Measurements from ENCODE around the gene DIP2B.
"Not testable (repeated sequence)": the region's sequence is repeated elsewhere in the genome, so short reads cannot be mapped to it uniquely, and the experiment has no call there.

The DIP2B gene

DNA sequence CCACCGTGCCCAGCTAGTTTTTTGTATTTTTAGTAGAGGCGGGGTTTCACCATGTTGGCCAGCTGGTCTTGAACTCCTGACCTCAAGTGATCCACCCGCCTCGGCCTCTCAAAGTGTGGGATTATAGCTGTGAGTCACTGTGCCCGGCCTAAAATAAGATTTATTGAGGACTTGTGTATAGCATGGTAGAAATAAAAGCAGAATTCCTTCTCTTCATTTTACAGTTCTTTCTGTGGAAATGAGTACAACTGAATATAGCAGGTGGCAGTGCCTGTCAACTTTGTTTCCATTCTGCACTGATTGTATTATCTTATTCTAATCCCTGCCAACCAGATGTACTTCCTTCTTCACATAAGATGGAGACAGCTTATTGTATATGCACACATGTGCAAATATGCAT is 41.0 kb downstream of the DIP2B start:
- DNase-seq (ENCODE audit: low read depth): peak; percentile 35

DNA sequence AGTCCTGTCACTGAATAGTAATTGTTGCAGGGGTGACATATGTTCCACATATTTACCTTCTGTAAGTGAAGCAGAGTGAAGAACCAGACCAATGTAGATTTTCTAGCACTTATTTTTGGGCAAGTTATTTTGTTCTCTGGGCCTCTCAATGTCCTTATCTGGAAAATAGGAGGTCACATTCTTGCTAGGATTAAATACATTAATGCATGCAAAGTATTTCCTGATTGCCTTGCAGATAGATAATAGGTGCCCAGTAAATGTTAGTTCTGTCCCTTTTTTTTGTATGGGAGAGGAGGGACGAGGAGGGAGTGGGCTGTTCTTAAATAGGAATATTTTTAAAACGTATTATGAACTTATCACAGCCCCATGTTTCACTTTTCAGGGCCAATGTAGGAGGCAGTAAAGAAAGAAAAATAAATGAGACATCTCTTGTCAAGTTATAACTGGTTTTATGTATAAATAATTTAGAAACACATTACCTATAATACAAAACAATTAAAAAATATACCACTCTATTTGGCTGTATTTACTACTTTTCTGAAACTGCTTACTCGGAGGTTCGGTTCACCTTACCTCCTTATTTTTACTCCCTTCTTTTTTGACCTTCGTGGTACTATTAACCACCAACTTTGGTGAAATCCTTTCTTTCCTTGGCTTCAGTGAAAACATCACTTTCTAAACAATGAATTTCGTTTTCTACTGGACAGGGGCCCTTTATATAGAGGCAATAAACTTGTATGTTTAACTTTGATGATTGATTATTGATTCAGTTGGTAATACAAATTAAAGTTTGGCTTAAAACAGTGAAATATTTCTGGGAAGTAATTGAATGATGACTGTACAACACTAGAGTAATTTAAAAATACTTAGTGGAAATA is 41.9 kb downstream of the DIP2B start:
- H3K4me3 ChIP-seq (ENCODE audit: low read depth, low read length): no peak overlapping the region
- no peak for DNase-seq (ENCODE audit: low read depth)

More for the DNA sequence above, 41.0 kb downstream of the DIP2B start:
- H3K4me3 ChIP-seq (ENCODE audit: low read depth, low read length): no peak overlapping the region

DNA sequence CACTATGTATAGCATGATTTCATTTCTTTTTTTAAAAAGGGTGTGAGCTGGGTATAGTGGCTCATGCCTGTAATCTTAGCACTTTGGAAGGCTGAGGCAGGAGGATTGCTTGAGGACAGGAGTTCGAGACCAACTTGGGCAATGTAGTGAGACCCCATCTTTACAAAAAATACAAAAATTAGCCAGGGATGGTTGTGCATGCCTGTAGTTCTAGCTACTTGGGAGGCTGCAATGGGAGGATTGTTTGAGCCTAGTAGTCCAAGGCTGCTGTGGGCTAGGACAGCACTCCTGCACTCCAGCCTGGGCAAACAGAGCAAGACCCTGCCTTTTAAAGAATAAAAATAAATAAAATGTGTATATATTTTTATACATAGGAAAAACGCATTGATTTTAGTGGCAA is 43.0 kb downstream of the DIP2B start:
- no peak overlapping the region for H3K4me3 ChIP-seq (ENCODE audit: low read depth, low read length)
- DNase-seq (ENCODE audit: low read depth): no peak

DNA sequence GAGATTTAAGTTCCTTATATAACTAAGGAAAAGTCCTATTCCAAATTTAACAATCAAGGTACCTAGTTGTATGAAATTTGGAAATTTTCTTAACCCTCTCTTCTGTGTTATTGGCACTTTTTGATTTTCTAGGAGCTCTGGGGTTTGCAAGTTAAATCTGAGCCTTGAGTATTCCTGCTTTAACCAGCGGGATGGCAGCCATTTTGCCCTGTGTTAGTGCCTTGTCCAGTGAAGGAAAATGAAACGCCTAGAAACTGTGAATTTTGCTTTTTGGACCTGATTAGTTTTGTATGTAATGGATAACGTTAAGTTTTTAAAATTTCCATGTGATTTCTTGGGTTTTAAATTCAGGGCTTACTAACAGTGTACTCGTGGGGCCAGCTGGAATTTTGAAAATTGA is 45.1 kb downstream of the DIP2B start:
- DNase-seq (ENCODE audit: low read depth): no peak
- no peak overlapping the region for H3K4me3 ChIP-seq (ENCODE audit: low read depth, low read length)

DNA sequence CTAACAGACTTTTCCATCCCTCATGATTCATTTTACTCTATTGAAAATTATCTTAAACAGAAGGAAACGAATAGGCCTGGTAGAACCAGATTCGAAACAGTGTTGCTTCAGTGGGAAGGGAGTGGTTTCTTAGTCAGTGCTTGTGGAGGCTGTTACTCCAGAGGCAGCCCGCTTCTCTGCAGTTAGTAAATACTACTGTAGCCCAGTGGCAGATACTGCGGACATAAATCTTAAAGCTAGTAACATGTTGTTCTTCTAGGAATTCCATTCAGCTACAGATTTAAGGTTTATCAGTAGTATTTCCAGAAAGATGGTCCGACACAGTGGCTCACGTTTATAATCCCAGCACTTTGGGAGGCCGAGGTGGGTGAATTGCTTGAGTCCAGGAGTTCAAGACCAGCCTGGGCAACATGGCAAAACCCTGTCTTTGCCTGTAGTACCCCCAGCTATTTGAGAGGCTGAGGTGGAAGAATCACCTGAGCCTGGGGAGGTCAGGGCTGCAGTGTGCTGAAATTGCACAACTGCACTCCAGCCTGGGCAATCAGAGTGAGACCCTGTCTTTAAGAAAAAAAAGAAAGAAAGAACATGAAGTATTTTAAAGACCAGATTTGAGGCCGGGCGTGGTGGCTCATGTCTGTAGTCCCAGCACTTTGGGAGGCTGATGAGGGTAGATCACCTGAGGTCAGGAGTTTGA is 45.9 kb downstream of the DIP2B start:
- no peak for DNase-seq (ENCODE audit: low read depth)
- H3K4me3 ChIP-seq (ENCODE audit: low read depth, low read length): no peak overlapping the region

GRCh38 chr12:50551866-50552265 is 47.1 kb downstream of the DIP2B start:
- no peak overlapping the region for H3K4me3 ChIP-seq (ENCODE audit: low read depth, low read length)
- no peak for DNase-seq (ENCODE audit: low read depth)

GRCh38 chr12:50554651-50555050 is 49.9 kb downstream of the DIP2B start:
- no peak for DNase-seq (ENCODE audit: low read depth)
- no peak overlapping the region for H3K4me3 ChIP-seq (ENCODE audit: low read depth, low read length)

- no peak overlapping the region for H3K4me3 ChIP-seq (ENCODE audit: low read depth, low read length)
- DNase-seq (ENCODE audit: low read depth): no peak
Measured at GRCh38 chr12:50555471-50555885, 50.7 kb downstream of the DIP2B start.

DNA sequence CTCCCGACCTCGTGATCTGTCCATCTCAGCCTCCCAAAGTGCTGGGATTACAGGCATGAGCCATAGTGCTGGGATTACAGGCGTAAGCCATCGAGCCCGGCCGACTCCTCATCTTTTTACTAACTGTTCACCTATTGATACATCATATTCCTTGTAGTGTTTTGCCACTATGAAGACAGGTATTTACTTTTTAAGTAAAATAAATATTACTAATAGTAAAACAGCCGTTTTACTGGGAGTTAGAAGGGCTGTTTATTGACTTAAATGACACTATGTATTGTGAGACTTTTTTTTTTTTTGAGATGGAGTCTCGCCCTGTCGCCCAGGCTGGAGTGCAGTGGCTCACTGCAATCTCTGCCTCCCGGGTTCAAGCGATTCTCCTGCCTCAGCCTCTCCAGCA is 51.5 kb downstream of the DIP2B start:
- DNase-seq (ENCODE audit: low read depth): no peak
- H3K4me3 ChIP-seq (ENCODE audit: low read depth, low read length): no peak overlapping the region

- H3K4me3 ChIP-seq (ENCODE audit: low read depth, low read length); DNase-seq (ENCODE audit: low read depth): not testable (repeated sequence)
Measured at GRCh38 chr12:50556796-50557195, 52.0 kb downstream of the DIP2B start.

GRCh38 chr12:50557421-50557820 is 52.6 kb downstream of the DIP2B start:
- H3K4me3 ChIP-seq (ENCODE audit: low read depth, low read length): no peak overlapping the region
- DNase-seq (ENCODE audit: low read depth): no peak

GRCh38 chr12:50558970-50559369 is 54.2 kb downstream of the DIP2B start:
- H3K4me3 ChIP-seq (ENCODE audit: low read depth, low read length): no peak overlapping the region
- no peak for DNase-seq (ENCODE audit: low read depth)

DNA sequence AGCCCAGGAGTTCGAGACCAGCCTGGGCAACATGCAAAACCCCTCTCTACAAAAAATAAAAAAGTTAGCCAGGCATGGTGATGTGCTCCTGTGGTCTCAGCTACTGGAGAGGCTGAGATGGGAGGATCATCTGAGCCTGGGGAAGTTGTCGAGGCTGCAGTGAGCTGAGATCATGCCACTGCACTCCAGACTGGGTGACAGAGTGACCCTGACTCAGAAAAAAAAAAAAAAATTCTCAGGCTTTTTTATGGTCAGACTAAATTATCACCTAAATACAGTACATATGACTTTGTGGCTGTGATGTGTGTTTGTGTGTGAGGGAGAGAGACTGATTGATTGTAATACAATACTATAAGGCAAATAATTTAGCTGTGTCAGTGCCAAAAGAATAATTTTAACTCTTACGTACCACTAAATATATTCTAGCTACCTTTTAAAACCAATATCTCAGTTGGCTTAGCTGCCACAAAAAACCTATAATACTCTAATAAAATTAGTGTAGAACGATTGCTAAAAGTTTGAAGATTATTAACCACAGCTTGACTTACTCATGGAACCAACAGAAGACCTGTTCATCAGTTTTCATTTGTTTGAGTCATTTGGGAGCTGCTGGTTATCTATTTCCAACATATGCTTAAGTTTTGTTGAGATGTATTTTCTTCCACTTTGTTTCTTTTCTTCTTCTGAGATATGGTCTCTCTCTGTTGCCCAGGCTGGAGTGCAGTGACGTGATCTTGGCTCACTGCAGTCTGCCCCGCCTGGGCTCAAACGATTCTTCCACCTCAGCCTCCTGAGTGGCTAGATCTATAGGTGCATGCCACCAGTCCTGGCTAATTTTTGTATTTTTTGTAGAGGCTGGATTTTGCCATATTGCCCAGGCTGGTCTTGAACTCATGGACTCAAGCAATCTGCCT is 58.0 kb downstream of the DIP2B start:
- H3K4me3 ChIP-seq (ENCODE audit: low read depth, low read length): no peak overlapping the region
- DNase-seq (ENCODE audit: low read depth): no peak

- H3K4me3 ChIP-seq (ENCODE audit: low read depth, low read length): no peak overlapping the region
- DNase-seq (ENCODE audit: low read depth): no peak
Measured at GRCh38 chr12:50563434-50563787, 58.6 kb downstream of the DIP2B start.

- no peak for DNase-seq (ENCODE audit: low read depth)
- H3K4me3 ChIP-seq (ENCODE audit: low read depth, low read length): no peak overlapping the region
Measured at GRCh38 chr12:50564237-50564947, 59.6 kb downstream of the DIP2B start.

DNA sequence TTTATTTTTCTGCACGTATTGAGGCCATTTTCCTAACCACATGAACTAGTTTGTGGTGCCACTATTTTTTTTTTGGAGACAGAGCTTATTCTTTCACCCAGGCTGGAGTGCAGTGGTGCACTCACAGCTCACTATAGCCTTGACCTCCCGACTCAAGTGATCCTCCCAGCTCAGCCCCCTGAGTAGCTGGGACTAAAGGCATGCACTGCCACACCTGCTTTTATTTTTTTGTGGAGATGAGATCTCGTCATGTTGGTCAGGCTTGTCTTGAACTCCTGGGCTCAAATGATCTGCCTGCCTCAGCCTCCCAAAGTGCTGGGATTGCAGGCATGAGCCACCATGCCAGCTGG is 60.1 kb downstream of the DIP2B start:
- DNase-seq (ENCODE audit: low read depth): no peak
- no peak overlapping the region for H3K4me3 ChIP-seq (ENCODE audit: low read depth, low read length)

DNA sequence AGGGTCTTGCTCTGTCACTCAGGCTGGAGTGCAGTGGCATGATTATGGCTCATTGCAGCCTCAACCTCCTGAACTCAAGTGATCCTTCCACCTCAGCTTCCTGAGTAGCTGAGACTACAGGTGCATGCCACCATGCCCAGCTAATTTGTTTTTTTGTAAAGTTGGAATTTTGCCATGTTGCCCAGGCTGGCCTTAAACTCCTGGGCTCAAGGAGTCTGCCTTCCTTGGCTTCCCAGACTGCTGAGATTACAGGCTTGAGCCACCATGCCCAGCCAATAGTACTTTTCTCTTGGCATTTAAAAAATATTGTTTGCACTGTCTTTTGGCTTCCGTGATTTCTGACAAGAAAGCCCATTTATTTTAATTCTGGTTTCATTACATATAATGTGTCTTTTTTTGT is 61.3 kb downstream of the DIP2B start:
- DNase-seq (ENCODE audit: low read depth): no peak
- no peak overlapping the region for H3K4me3 ChIP-seq (ENCODE audit: low read depth, low read length)

GRCh38 chr12:50567926-50568325 is 63.1 kb downstream of the DIP2B start:
- H3K4me3 ChIP-seq (ENCODE audit: low read depth, low read length): no peak overlapping the region
- no peak for DNase-seq (ENCODE audit: low read depth)

DNA sequence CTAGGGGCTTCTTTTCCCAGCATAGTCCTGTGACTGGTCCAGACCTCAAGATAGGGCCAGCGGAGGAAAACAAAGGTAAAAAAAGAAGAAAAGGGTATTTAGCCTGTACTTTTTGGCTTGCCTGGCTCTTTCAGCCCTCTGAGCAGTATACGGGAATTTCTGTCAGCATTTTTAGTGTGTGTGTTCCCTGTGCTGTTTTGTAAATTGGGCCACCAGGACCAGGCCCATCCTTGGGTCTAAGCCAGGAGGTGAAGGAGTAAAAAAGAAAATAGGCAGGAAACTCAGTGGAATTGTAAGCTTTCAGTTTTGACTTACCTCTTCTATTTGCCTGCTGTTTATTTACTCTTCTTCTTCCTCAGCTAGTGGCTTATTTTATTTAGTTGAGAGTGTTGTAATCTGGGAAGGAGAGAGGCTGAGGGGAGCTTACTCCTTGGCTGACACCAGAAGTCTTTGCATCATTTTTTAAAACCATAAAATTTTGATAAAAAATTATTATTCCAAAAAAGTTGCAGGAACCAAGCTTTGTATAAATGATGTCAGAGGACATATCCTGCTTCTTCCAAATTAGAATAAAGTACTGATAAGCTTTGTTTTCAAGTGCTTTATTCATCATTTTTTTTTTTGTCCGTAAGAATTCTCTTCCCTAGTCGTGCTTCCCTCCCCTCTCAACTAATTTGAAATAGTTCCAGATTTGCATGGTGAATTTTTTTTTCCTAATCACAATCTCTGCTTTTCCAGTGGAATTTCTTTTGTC is 63.7 kb downstream of the DIP2B start:
- H3K4me3 ChIP-seq (ENCODE audit: low read depth, low read length): no peak overlapping the region
- no peak for DNase-seq (ENCODE audit: low read depth)
